K562 (cell line): Measurements from ENCODE around the gene ADRM1.

Experiments
- BRCA1 ChIP-seq, 2 experiments: fragments of 450-650 bp in 1 of 2; sonication (generic) in 1 of 2; formaldehyde crosslinking in 1 of 2; IDR thresholded peaks; 2 replicates each; pipeline versions ENCODE4 v1.5.0 to v1.6.1; 2017 to 2020; ENCODE audit warnings: mild to moderate bottlenecking in 1 of 2, missing genetic modification reagents in 1 of 2
- CBX8 ChIP-seq: fragments of 200-600 bp; sonication (generic); IDR thresholded peaks from 2 replicates; pipeline ENCODE4 v1.6.1; 2012; ENCODE audit warnings: borderline replicate concordance, mixed run types, low read depth, mild to moderate bottlenecking, moderate library complexity, mixed read lengths, low read length, control low read depth, inconsistent platforms; ENCODE audit not compliant: poor library complexity, severe bottlenecking; ENCODE audit errors: extremely low read depth
- MAX ChIP-seq: sonication (generic); formaldehyde crosslinking; IDR thresholded peaks from 2 replicates; pipeline ENCODE4 v1.9.0; 2022; ENCODE audit warnings: mild to moderate bottlenecking, missing genetic modification reagents
- SRSF3 ChIP-seq: fragments of 200-400 bp; formaldehyde crosslinking; IDR thresholded peaks from 2 replicates; pipeline ENCODE4 v1.6.1; 2016; ENCODE audit warnings: mild to moderate bottlenecking, low read length, moderate library complexity; ENCODE audit not compliant: insufficient read depth
- TAF15 ChIP-seq: fragments of 200-400 bp; formaldehyde crosslinking; IDR thresholded peaks from 2 replicates; pipeline ENCODE4 v1.6.1; 2017; ENCODE audit warnings: mild to moderate bottlenecking, low read depth, low read length, moderate library complexity
- TF ChIP-seq, protein P1 (sequence below), 3 experiments: fragments of 200-800 bp in 1 of 3; sonication (Bioruptor generic) in 1 of 3; sonication (generic) in 1 of 3; formaldehyde crosslinking in 1 of 3; IDR thresholded peaks; 2 replicates each; pipeline versions ENCODE4 v1.6.1 to v1.8.0; 2016 to 2022; ENCODE audit warnings: mild to moderate bottlenecking in 2 of 3, missing compliant biosample characterization in 2 of 3, missing genetic modification characterization in 2 of 3, missing genetic modification reagents in 1 of 3
- TF ChIP-seq, protein P2 (sequence below): fragments of 250-450 bp; sonication (Bioruptor Pico); IDR thresholded peaks from 2 replicates; pipeline ENCODE4 v1.4.0; 2020; ENCODE audit warnings: mild to moderate bottlenecking, moderate library complexity
- TF ChIP-seq, protein P3 (sequence below): fragments of 250-450 bp; sonication (Bioruptor Pico); IDR thresholded peaks from 2 replicates; pipeline ENCODE4 v1.8.0; 2022; ENCODE audit warnings: inconsistent platforms
- TF ChIP-seq, protein P4 (sequence below): fragments of 250-450 bp; sonication (Bioruptor Pico); IDR thresholded peaks from 2 replicates; pipeline ENCODE4 v1.8.0; 2021; ENCODE audit warnings: moderate library complexity, mild to moderate bottlenecking, inconsistent platforms
- TF ChIP-seq, protein P5 (sequence below), 3 experiments: IDR thresholded peaks in 2 of 3; conservative IDR thresholded peaks in 1 of 3; 2 replicates each; pipeline ENCODE4 v1.5.1; 2011 to 2012; ENCODE audit warnings: low read length in 3 of 3, mild to moderate bottlenecking in 3 of 3, control low read depth in 2 of 3, improper control_type of control experiment in 1 of 3, inconsistent platforms in 1 of 3, low read depth in 1 of 3, mixed read lengths in 1 of 3, moderate library complexity in 1 of 3; ENCODE audit not compliant: insufficient read depth in 2 of 3

DNA sequence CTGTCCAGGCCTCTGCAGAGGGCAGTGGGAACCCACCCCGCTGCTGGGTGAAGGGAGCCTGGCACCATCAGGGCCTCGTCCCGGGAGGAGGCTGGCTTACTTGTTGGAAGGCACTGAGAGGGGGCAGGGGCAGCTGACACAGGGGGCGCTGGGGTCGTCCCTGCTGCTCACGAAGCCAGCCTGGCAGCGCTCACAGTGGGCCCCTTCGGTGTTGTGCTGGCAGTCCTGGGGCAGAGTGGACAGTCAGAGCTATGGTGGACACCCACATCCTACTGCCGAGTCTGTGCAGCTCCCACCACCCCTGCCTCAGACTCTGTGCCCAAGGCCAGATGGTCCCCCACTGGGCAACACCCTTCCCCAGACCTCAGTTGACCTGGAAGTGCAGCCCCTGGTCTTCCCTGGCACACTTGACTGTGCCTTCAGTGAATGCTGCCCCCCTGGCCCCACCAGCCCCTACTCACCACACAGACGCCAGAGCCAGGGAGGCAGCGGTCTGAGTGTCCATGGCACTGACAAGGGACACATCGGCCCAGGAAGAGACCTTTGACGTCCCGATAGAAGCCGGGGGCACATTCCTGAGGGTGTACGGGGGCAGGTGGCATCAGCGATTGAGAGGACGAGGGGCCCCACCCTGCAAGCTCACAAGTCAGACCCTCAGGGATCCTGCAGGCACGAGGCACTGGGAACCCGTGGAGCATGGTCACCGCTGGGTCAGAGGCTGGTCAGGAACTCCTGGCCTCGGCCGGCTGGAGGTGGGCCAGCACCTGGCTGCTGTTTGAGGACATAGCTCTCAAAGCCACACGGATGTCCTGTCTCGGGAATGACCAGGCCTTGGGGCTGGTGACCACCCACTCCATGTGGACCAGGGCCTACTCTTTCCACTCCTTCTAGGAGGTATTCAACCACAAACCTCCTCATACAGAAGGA is 21.4 kb downstream of the ADRM1 start:
- TF ChIP-seq, protein P1, sequence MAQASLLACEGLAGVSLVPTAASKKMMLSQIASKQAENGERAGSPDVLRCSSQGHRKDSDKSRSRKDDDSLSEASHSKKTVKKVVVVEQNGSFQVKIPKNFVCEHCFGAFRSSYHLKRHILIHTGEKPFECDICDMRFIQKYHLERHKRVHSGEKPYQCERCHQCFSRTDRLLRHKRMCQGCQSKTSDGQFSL (CRISPR knock-in tag; IDR thresholded peaks at IDR 0.05), result no peak
- TF ChIP-seq, protein P1 (tag; IDR thresholded peaks at IDR 0.05), result no peak
- TF ChIP-seq, protein P2, sequence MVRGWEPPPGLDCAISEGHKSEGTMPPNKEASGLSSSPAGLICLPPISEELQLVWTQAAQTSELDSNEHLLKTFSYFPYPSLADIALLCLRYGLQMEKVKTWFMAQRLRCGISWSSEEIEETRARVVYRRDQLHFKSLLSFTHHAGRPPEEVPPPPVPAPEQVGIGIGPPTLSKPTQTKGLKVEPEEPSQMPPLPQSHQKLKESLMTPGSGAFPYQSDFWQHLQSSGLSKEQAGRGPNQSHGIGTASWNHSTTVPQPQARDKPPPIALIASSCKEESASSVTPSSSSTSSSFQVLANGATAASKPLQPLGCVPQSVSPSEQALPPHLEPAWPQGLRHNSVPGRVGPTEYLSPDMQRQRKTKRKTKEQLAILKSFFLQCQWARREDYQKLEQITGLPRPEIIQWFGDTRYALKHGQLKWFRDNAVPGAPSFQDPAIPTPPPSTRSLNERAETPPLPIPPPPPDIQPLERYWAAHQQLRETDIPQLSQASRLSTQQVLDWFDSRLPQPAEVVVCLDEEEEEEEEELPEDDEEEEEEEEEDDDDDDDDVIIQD (CRISPR knock-in tag), result no peak
- TF ChIP-seq, protein P3, sequence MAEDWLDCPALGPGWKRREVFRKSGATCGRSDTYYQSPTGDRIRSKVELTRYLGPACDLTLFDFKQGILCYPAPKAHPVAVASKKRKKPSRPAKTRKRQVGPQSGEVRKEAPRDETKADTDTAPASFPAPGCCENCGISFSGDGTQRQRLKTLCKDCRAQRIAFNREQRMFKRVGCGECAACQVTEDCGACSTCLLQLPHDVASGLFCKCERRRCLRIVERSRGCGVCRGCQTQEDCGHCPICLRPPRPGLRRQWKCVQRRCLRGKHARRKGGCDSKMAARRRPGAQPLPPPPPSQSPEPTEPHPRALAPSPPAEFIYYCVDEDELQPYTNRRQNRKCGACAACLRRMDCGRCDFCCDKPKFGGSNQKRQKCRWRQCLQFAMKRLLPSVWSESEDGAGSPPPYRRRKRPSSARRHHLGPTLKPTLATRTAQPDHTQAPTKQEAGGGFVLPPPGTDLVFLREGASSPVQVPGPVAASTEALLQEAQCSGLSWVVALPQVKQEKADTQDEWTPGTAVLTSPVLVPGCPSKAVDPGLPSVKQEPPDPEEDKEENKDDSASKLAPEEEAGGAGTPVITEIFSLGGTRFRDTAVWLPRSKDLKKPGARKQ (CRISPR knock-in tag), result no peak
- TF ChIP-seq SRSF3, result no peak
- TF ChIP-seq MAX (CRISPR knock-in tag), result no peak
- TF ChIP-seq, protein P4, sequence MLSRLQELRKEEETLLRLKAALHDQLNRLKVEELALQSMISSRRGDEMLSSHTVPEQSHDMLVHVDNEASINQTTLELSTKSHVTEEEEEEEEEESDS, result no peak
- TF ChIP-seq CBX8, result no peak
- TF ChIP-seq, protein P5, sequence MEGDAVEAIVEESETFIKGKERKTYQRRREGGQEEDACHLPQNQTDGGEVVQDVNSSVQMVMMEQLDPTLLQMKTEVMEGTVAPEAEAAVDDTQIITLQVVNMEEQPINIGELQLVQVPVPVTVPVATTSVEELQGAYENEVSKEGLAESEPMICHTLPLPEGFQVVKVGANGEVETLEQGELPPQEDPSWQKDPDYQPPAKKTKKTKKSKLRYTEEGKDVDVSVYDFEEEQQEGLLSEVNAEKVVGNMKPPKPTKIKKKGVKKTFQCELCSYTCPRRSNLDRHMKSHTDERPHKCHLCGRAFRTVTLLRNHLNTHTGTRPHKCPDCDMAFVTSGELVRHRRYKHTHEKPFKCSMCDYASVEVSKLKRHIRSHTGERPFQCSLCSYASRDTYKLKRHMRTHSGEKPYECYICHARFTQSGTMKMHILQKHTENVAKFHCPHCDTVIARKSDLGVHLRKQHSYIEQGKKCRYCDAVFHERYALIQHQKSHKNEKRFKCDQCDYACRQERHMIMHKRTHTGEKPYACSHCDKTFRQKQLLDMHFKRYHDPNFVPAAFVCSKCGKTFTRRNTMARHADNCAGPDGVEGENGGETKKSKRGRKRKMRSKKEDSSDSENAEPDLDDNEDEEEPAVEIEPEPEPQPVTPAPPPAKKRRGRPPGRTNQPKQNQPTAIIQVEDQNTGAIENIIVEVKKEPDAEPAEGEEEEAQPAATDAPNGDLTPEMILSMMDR (IDR thresholded peaks at IDR 0.05 in 2 of 3, conservative IDR thresholded peaks at IDR 0.05 in 1 of 3; ENCODE audit: insufficient read depth in 2 of 3, low read depth in 1 of 3, low read length in 3 of 3), result no peak
- TF ChIP-seq BRCA1 (IDR thresholded peaks at IDR 0.05), result no peak
- TF ChIP-seq BRCA1 (CRISPR knock-in tag; IDR thresholded peaks at IDR 0.05), result no peak
- no peak for TF ChIP-seq TAF15
